Measurements from ENCODE around the gene SMS. TPM values are rescaled to one million over a fixed set of nuclear protein-coding genes. Genes with fewer than 3 reads are reported as not detected.

Gene SMS
- total RNA-seq, 2 experiments from 2014 or later = 17.8 to 19.6 TPM

- H3K4me3 Mint-ChIP-seq = no peak overlapping the region
- no peaks in the 10 kb centered on the region for H3K27me3 Mint-ChIP-seq
- H3K36me3 Mint-ChIP-seq (ENCODE audit: low read depth) = peaks cover 43% of the 10 kb centered on the region
- H3K4me1 Mint-ChIP-seq (ENCODE audit: low read depth) = peaks cover 5% of the 10 kb centered on the region
- Histone ChIP-seq H3K9me3 (ENCODE audit: control insufficient read depth in 1 of 2, insufficient read depth in 1 of 2, low read length in 2 of 2) (no peaks in the 10 kb centered on the region), H3K36me3 (ENCODE audit: insufficient read depth, low read length) (peaks cover 9% of the 10 kb centered on the region), H3K27ac (ENCODE audit: low read depth in 1 of 2, low read length in 2 of 2) (no peak overlapping the region), H3K4me3 (ENCODE audit: low read length) (no peak overlapping the region), H3K27me3 (ENCODE audit: control insufficient read depth in 1 of 2, insufficient read depth in 2 of 2, low read length in 2 of 2) (no peaks in the 10 kb centered on the region), H3K4me1 (ENCODE audit: insufficient read depth, low read length) (peaks cover 3% of the 10 kb centered on the region)
- POLR2A ChIA-PET = no interaction called here
- ATAC-seq (ENCODE audit: poor library complexity) (no peak), DNase-seq (peak in 2 of 14 experiments; percentile 19 to 21)
- no peak overlapping the region for H3K27ac Mint-ChIP-seq
- TF ChIP-seq, protein P1, sequence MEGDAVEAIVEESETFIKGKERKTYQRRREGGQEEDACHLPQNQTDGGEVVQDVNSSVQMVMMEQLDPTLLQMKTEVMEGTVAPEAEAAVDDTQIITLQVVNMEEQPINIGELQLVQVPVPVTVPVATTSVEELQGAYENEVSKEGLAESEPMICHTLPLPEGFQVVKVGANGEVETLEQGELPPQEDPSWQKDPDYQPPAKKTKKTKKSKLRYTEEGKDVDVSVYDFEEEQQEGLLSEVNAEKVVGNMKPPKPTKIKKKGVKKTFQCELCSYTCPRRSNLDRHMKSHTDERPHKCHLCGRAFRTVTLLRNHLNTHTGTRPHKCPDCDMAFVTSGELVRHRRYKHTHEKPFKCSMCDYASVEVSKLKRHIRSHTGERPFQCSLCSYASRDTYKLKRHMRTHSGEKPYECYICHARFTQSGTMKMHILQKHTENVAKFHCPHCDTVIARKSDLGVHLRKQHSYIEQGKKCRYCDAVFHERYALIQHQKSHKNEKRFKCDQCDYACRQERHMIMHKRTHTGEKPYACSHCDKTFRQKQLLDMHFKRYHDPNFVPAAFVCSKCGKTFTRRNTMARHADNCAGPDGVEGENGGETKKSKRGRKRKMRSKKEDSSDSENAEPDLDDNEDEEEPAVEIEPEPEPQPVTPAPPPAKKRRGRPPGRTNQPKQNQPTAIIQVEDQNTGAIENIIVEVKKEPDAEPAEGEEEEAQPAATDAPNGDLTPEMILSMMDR (IDR thresholded peaks at IDR 0.05) = no peak
- CTCF ChIA-PET = no interaction called here
- H3K9me3 Mint-ChIP-seq = no peaks in the 10 kb centered on the region
- intact Hi-C loops (cut with DNase I, micrococcal nuclease) = loop anchor here in 1 of 2 experiments (10.0 kb wide), 2 partner anchors 755 to 1455 kb away; no protein-coding TSS in a partner anchor
Observed at GRCh38 chrX:21989384-21989783, 48.9 kb downstream of the SMS start.

GRCh38 chrX:21990832-21991231 lies 50.3 kb downstream of the SMS start:
- H3K9me3 ChIP-seq (ENCODE audit: control insufficient read depth in 1 of 2, insufficient read depth in 1 of 2, low read length in 2 of 2) = no peaks in the 10 kb centered on the region
- Mint-ChIP-seq H3K27ac (no peak overlapping the region), H3K4me3 (no peak overlapping the region), H3K9me3 (no peaks in the 10 kb centered on the region), H3K36me3 (ENCODE audit: low read depth) (peaks cover 40% of the 10 kb centered on the region), H3K4me1 (ENCODE audit: low read depth) (no peaks in the 10 kb centered on the region), H3K27me3 (no peaks in the 10 kb centered on the region)
- POLR2A ChIA-PET = no interaction called here
- DNase-seq (no peak), ATAC-seq (ENCODE audit: poor library complexity) (no peak)
- no peak overlapping the region for H3K4me3 ChIP-seq (ENCODE audit: low read length)
- TF ChIP-seq, protein P1 (IDR thresholded peaks at IDR 0.05) = no peak
- CTCF ChIA-PET = no interaction called here
- intact Hi-C loops (cut with DNase I, micrococcal nuclease) = no loop called here
- H3K4me1 ChIP-seq (ENCODE audit: insufficient read depth, low read length) = peaks cover 3% of the 10 kb centered on the region
- no peak overlapping the region for H3K27ac ChIP-seq (ENCODE audit: low read depth in 1 of 2, low read length in 2 of 2)
- H3K36me3 ChIP-seq (ENCODE audit: insufficient read depth, low read length) = peaks cover 9% of the 10 kb centered on the region
- no peaks in the 10 kb centered on the region for H3K27me3 ChIP-seq (ENCODE audit: control insufficient read depth in 1 of 2, insufficient read depth in 2 of 2, low read length in 2 of 2)

GRCh38 chrX:21991504-21991903 lies 51.0 kb downstream of the SMS start:
- ATAC-seq (ENCODE audit: poor library complexity) = no peak
- H3K4me3 Mint-ChIP-seq = no peak overlapping the region
- no peaks in the 10 kb centered on the region for H3K4me1 Mint-ChIP-seq (ENCODE audit: low read depth)
- H3K27ac ChIP-seq (ENCODE audit: low read depth in 1 of 2, low read length in 2 of 2) = no peak overlapping the region
- TF ChIP-seq, protein P1 (IDR thresholded peaks at IDR 0.05) = no peak
- no peaks in the 10 kb centered on the region for H3K9me3 ChIP-seq (ENCODE audit: control insufficient read depth in 1 of 2, insufficient read depth in 1 of 2, low read length in 2 of 2)
- H3K27me3 ChIP-seq (ENCODE audit: control insufficient read depth in 1 of 2, insufficient read depth in 2 of 2, low read length in 2 of 2) = no peaks in the 10 kb centered on the region
- H3K27ac Mint-ChIP-seq = no peak overlapping the region
- H3K27me3 Mint-ChIP-seq = no peaks in the 10 kb centered on the region
- intact Hi-C loops (cut with DNase I, micrococcal nuclease) = no loop called here
- H3K4me1 ChIP-seq (ENCODE audit: insufficient read depth, low read length) = peaks cover 3% of the 10 kb centered on the region
- no peaks in the 10 kb centered on the region for H3K9me3 Mint-ChIP-seq
- H3K4me3 ChIP-seq (ENCODE audit: low read length) = no peak overlapping the region
- no peak for DNase-seq
- peaks cover 40% of the 10 kb centered on the region for H3K36me3 Mint-ChIP-seq (ENCODE audit: low read depth)
- POLR2A ChIA-PET = no interaction called here
- CTCF ChIA-PET = no interaction called here
- H3K36me3 ChIP-seq (ENCODE audit: insufficient read depth, low read length) = peaks cover 9% of the 10 kb centered on the region
